NCI-H82 (cell line): ENCODE results near the gene ZCCHC9.
"Not testable (repeated sequence)": the region's sequence is repeated elsewhere in the genome, so short reads cannot be mapped to it uniquely, and the experiment has no call there.

Experiments used
- DNase-seq: peaks from one replicate; lab custom pipeline; 2025; lab: John Stamatoyannopoulos, UW

Gene ZCCHC9

DNA sequence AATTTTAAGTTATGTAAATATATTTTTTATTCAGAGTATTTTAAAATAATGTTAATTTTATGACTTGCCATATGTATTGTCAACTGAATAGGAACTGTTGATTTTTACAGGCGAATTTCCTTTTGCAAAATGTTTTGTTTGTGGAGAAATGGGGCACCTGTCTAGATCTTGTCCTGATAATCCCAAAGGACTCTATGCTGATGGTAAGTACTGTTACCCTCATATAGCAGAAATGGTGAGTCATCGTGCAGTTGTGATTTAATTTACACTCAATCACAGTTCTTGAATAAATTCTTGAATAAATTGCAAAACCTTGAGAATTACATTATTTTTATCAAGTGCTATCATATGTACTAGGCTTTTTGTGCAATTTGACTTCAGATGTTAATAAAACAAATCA is 7.4 kb downstream of the ZCCHC9 start:
- DNase-seq, result no peak

DNA sequence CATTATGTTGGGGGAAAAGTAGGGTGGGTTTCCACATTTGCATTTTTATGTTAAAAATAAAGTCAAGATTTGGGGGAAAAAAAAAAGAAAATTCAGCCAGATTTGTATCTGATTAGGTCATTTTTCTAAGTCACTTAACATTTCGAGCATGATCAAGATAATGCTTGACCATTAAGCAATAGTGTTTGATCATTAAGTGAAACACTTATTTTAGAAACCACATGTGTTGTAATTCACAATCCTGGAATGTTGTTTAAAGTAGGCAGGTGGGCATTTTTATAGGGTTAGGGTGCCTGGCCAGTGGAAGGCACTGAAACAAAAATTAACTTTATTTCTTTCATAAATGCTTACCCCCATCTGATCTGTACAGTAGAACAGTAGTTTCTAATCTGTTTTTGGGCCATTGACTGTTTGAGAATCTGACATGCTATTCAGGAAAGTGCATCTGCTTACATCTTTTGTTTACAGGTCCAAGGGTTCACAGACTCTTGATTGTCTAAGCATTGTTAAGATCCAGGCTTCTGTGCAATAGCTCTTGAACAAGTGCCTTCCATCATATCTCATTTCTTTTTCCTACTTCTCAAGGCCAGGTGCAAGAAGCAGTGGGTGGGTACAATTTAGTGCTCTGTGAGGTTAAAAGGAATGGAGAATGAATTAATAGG is 9.1 kb downstream of the ZCCHC9 start:
- DNase-seq, result no peak

DNA sequence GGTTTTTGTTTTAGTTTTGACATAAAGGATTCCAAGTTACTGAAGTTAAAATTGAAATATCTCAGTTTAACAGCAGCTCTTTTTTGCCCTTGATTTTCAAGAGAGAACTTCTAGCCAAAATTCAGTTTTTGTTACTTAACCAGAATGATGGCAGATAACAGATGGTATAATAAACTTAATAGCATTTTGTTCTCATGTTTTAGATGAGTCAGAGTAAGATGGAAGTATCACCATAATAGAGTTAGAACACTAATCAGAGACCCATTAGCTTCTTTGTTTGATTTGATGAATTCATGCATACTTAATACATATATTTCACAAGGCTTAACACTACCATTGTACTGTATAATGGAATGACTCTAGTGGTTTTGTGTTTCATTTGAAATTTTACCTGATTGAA is 11.9 kb downstream of the ZCCHC9 start:
- no peak for DNase-seq

DNA sequence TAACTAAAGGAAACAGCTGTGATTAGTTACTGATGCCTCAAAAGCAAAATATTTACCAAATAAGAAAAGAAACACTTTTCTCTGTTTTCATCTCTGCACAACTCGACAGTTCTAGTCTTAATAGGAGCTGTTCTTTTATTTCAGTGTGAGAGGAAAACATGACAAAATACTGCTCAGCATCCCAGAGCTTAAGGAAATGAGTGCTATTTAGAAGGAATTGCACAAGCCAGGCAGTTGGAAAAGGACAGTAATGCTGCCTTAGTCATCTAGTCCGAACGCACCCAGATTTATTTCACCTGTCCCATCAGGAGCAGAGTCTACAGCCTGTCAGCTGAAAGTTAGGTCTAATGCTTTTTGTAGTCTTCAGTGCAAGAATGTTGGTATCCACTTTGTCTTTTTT is 12.3 kb downstream of the ZCCHC9 start:
- DNase-seq, result no peak

DNA sequence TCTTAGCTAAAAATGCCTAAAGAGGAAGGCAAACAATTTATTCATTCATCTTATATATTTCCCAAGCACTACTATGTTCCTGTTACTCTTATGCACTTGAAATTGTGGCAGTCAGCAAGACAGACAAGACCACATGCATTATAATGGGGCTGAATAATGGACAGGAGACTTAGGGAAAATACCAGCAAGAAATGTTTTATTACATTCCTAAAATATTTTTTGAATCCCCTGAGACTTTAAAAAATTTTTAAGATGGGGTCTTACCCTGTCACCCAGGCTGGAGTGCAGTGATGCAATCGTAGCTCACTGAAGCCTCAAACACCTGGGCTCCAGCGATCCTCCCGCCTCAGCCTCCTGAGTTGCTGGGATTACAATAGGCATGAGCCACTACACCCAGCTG is 13.2 kb downstream of the ZCCHC9 start:
- no peak for DNase-seq

DNA sequence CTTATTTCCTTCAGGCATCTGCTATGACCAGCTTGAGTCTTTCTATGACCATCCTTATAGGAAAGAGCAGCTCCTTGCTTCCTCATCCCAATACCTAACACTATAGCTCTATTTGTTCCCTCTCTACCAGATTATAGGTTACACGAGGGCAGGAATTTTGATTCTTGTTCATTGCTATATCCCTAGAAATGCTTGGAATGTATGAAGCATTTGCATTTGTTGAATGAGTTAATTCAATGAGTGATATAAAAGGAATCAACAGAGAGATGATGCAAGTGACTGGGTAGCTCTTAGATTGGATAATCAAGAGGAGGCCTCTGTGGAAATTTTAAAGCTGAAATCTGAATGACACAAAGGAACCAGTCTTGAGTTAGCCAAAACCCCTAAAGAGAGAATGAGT is 13.9 kb downstream of the ZCCHC9 start:
- no peak for DNase-seq

DNA sequence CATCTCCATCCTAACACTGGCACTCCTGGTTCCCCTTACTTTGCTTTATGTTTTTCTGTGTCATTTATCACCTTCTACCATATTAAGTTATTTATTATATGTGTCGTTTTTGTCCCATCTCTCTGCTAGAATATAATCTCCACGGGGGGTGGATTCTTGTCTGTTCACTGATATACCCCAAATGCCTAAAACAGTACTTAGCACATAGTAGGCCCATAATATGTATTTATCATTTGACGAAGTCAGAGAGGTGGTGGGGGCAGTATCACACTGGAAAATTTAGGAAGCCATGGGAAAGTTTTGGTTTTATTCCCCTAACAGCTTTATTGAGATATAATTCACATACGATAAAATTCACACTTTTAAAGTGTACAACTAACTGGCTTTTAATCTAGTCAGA is 14.4 kb downstream of the ZCCHC9 start:
- no peak for DNase-seq

DNA sequence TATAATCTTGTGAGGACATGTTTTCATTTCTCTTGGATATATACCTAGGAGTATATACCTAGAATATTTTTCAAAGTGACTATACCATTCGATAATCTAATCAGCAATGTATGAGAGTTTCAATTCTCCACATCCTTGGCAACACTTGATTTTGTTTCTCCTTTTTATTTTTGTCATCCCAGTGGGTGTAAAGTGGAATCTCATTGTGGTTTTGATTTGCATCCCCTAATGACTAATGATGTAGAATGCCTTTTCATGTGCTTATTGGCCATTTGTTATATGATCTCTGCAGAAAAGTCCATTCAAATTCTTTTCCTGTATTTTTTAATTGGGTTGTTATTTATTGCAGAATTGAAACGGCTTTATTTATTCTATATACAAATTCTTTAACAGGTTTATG is 15.2 kb downstream of the ZCCHC9 start:
- DNase-seq, result no peak

DNA sequence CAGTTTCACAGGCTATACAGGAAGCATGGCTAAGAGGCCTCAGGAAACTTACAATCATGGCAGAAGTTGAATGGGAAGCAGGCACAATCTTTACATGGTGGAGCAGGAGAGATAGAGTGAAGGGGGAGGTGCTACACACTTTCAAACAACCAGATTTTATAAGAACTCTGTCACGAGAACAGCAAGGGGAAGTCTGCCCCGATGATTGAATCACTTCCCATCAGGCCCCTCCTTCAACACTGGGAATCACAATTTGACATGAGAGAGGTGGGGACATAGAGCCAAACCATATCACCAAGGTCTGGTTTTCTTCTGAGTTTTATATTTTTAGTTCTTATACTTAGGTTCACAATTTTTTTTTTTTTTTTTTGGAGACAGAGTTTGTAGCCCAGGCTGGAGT is 16.1 kb downstream of the ZCCHC9 start:
- no peak for DNase-seq

DNA sequence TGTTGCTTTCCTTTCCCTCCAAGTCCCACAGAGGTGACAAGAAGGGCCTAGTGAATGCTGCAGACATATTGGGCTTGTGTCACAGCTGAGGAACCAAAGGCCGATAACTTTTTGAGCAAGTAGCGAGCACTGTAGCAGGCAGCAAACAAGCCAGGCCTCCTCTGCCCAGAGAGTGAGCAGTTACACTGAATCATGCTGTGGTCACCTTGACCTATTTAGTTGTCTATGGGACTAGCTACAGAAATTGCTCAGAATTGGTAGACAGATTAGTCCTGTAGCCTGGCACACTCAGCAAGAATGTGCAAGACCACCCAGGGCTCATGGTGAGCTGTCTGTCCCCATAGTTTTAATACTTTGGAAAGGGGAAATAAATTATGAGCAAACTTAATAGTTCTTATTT is 25.2 kb downstream of the ZCCHC9 start:
- DNase-seq, result no peak

DNA sequence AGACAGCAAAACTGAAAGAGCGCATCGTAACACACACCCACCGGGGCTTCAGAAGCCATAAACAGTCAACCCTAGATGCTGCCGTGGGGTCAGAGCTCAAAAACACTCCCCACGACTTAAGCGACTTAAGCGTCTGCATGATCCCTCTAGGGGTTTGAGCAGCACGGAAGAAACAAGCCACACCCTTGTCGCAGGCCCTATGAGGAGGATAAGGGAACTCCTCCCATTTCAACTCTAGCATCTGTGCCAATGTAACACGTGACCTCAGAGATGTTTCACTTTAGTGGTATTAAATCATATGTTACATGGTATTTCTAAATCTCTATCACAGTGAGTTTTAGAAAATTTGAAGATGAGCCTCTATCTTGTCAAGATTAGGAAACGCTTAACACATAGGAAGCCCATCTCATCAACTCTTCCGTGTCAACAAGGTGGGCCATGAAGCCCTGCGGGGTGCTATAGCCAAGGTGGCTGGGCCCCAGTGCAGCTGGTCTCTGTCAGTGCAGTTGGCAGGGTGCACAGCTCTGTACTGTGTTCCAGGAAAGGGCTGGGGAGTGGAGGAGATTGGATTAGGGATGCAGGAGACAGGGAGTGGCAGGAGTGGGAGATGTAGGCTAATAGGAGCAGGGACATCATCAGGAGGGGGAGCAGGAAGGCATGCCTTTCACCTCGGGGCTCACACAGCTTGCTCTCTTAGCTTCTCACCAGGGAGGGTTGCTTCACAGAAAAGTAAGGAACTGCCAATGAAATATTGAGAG is 33.1 kb downstream of the ZCCHC9 start:
- DNase-seq, result peak; percentile 93

DNA sequence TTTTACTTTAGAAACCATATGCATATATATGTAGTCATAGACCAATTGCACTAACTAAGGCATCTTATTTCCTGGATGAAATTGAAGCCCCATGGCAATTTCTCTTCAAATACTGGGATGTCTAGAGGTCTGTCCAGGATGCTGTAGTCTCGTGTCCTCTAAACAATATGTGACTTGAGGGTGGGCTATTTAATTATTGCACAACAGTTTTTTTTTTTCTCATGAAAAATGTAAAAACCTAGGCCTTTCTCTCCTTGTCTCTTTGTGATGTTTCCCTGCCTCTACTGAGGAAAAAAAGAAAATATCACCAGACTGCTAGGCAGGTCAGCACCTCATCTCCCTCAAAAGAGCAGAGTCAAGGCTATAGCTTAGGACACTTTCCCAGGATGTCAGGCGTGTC is 34.6 kb downstream of the ZCCHC9 start:
- DNase-seq, result no peak

DNA sequence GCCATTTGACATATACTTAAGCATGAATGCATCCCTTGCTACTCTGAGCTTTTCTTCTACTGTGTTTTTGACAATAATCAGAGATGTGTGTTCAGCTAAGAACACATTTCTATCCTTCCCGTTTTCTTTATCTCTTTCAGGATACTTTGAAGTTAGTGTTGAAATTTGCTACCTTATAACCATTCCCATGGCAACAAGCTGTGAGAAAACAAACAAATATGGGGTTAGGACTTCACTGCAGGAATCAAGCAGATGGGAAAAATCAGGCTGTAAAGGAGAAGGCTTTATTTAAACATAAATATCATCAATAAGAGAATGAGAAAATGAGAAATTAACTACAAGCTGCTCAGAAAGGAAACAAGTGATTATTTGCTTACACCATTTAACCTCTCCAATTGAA is 35.2 kb downstream of the ZCCHC9 start:
- no peak for DNase-seq

DNA sequence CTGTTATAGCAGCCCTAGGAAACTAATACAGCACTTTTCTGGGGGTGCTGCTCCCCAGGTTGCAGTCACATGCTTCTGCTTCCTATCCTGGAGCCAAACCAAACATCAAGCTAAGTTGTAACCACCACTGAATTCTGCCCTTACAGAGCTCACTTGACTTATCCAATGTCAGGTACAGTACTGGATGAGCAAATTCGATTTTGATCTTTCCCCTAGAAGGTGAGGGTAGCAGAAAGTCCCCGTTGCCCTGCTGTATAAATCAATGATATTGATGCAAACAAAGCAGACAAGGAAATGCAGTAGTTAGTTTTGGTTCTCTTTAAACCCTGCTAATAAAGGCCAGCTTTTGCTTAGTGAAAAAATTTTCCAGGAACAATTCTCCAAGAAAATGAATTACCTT is 36.4 kb downstream of the ZCCHC9 start:
- no peak for DNase-seq

DNA sequence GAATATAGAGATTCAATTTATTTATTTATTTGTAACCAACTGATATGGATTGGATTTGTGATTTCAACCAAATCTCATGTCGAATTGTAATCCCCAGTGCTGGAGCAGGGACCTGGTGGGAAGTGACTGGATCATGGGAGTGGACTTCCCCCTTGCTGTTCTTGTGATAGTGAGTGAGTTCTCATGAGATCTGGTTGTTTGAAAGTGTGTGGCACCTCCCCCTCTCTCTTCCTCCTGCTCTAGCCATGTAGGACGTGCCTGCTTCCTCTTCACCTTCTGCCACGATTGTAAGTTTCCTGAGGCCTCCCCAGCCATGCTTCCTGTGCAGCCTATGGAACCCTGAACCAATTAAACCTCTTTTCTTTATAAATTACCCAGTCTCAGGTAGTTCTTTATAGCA is 36.8 kb downstream of the ZCCHC9 start:
- DNase-seq, result not testable (repeated sequence)

DNA sequence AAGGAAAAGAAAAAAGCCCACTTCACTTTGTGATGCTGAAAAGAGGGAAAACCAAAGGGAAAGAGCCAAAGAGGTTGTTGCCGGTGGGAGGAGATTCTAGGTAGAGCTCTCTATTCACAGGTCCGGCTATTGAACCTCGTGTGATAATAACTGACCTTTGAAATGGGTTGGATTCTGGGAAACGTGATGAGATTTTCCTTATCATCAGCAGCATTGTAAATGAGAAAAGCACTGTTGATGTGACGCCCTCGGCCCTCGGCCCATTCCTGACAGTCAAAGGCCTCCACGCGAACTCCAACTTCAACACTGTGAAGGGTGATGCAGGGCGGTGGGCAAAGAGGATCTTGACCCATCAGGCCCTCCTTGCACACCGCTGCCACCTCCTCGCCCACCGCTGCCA is 43.3 kb downstream of the ZCCHC9 start:
- DNase-seq, result no peak

DNA sequence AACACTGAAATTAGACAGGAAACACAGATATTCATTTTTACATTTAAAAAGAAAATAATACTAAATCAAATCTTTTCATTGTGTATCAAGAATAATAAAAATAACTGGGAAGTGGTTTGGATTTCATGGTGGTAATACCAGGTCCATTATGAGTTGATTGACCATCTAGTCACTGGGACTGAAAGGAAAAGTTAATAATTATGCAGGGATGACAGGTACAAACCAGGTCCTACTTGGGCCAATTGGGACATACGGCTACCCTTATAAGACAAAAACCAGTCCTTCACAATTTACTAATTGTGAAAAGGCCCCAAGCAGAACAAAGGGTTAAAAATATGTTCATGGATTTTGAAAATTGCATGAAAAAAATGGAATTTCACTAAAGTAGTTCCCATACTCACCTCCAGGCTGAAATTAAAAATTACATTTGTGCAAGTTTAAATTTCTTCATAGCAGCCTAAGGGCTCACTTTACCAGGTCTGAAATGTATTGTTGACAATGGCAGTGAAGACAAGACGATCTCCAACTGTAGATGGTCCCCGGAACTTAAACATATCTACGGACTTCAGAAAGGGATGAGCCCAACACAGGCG is 44.1 kb downstream of the ZCCHC9 start:
- no peak for DNase-seq

DNA sequence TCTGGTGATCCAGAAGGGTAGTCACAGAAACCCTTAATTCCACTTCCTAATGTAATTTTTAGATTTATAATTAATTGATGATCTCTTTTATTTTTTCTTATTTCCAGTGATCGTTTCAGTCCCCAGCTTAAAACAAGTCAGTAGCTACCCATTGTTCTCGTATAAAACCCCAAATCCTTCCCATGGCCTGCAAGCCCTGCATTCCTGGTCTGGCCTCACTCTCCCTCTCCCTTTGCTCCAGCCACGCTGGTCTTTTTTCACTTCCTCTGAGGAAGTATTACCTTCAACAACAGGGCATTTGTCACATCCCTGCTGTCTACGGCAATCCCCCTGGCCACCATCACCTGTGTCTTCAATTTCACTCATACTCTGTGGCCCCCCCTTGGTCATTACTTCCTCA is 47.8 kb downstream of the ZCCHC9 start:
- no peak for DNase-seq

DNA sequence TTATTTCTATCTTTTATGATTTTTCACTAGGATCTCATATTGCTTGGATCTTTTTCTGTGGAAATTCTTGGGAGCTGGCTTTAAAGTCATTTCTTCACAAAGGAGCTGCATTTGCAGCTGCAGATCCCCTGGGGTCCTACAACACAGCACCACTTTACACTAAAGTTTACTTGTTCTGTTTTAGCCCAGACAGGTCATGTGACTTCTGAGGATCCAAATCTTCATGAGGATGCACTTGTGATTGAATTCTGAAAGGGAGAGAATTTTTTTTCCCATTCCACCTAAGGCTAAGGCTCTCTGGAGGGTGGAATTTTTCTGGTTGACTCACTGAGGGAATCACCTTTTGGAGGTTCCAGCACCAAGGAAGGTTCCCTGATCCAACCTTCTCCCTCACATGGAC is 49.1 kb downstream of the ZCCHC9 start:
- no peak for DNase-seq

DNA sequence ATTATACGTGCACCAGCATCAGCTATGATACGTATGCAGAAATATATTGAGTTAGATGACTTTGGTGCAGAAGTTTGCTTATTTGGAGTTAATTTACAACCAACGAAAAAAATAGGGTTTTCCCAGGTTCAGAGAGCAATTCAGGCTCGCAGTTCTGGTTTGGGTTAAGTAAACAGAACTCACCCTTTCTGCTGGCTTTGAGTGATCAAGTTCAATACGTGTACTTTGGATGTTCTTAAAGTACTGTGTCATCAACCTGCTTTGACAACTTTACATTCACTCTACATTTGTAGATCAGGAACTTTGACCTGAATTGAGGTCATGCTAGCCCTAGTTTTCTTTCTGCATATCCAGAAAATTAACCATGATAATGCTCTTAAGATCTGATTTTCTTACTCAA is 51.8 kb downstream of the ZCCHC9 start:
- no peak for DNase-seq

DNA sequence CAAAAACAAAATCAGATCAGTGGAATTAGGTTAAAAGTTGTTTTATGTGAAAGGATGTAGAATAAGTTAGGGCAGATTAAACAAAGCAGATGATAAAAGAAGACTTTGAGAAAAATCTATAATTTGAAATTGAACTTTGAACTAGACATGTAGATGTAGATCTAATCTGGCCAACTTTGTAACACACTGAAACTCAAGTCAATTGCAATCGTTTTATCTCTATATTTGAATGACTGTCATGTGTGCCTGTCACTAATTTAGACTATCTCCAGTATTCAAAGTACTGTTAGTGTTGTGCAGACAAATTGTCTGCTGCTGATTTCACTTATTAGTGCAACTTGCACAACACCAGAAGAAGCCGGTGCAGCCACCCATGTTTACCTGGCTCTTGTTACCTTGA is 52.7 kb downstream of the ZCCHC9 start:
- DNase-seq, result no peak

DNA sequence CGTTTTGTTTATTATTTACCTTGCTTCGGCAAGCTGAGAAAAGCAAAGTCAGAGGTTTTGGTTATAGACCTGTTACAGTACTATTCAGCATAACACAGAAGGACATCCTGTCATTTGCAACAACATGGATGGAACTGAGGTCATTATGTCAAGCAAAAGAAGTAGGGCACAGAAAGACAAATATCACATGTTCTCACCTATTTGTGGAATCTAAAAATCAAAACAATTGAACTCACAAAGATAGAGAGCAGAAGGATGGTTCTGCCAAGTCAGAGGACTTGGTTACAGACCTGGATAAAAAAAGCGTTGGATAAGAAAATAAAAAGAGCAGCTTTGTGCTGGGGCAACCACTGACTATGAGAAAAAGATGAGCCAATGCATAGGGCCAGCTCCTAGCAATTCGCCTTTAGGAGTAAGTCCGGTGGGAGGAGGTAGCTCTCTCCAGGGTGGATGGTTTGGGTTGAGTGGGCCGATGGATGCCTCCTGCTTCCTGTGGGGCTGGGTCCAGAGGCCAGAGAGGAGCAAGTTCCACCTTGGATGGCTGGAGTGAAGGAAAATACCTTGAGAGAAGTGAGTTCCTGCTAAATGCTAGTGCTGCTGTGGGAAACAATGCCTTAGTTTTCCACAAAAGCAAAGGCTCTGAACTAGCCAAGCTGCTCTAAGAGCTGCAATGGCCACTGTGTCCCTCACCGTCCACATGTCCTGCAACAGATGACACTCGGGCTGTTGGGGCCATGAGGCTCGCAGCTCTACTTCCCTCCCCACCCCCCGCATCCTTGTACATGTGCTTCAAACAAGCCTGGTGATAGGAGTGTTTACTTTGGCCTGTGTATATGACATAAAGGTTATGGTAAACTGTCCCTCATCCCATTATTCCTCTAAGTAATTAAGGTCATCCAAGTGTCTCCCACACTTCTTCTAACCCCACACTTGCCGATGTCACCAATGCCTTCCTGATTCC is 54.2 kb downstream of the ZCCHC9 start:
- no peak for DNase-seq
